ENCODE measurements around the gene OTOGL. TPM values are rescaled to one million over a fixed set of nuclear protein-coding genes. Genes with fewer than 3 reads are reported as not detected.

The OTOGL gene
- total and polyA plus RNA-seq, 4 donors: 0.09 to 0.71 (median 0.21) TPM

DNA sequence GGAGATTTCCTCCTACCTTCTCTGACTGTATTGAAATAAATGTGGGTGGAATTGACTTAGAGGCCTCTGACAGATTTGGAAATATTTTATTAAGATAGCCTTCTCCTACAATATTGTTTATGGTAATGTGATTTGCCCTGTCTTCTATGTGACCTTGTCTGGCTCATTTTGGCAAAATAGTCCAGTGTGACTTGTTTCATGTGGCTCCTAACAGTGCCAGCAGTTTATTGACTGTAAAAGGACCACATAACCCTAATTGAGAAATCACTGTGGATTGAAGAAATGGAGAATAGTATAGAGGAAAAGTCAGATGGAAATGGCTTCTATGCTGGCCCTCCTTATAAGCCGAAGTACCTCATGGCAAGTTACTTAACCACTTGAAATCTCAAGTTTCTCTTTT is 173.8 kb downstream of the OTOGL start:
- H3K9me3 ChIP-seq (ENCODE audit: control insufficient read depth in 4 of 4, insufficient read depth in 3 of 4, low read length in 3 of 4): no peaks in the 10 kb centered on the region
- H3K27ac ChIP-seq (ENCODE audit: low read depth in 1 of 2, low read length in 1 of 2): no peak overlapping the region
- 74 to 90% methylated on average over 1 of the region's 1 CpG for WGBS, 2 donors
- no peaks in the 10 kb centered on the region for H3K27me3 ChIP-seq (ENCODE audit: control insufficient read depth in 3 of 3, insufficient read depth in 3 of 3, low read length in 2 of 3)
- H3K9ac ChIP-seq (ENCODE audit: insufficient read depth in 1 of 2, low read length in 2 of 2): no peak overlapping the region
- no peak for DNase-seq
- no peak for ATAC-seq (ENCODE audit: insufficient read depth, low FRiP score)
- H3K36me3 ChIP-seq (ENCODE audit: control insufficient read depth in 4 of 4, insufficient read depth in 4 of 4, low read length in 4 of 4): no peaks in the 10 kb centered on the region
- H3K4me3 ChIP-seq: no peak overlapping the region
- H3K4me1 ChIP-seq (ENCODE audit: control insufficient read depth in 5 of 5, insufficient read depth in 5 of 5, low read length in 5 of 5): peaks cover 0 to 6% (median 0%) of the 10 kb centered on the region in 5 donors
- TF ChIP-seq, protein P1, sequence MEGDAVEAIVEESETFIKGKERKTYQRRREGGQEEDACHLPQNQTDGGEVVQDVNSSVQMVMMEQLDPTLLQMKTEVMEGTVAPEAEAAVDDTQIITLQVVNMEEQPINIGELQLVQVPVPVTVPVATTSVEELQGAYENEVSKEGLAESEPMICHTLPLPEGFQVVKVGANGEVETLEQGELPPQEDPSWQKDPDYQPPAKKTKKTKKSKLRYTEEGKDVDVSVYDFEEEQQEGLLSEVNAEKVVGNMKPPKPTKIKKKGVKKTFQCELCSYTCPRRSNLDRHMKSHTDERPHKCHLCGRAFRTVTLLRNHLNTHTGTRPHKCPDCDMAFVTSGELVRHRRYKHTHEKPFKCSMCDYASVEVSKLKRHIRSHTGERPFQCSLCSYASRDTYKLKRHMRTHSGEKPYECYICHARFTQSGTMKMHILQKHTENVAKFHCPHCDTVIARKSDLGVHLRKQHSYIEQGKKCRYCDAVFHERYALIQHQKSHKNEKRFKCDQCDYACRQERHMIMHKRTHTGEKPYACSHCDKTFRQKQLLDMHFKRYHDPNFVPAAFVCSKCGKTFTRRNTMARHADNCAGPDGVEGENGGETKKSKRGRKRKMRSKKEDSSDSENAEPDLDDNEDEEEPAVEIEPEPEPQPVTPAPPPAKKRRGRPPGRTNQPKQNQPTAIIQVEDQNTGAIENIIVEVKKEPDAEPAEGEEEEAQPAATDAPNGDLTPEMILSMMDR (IDR thresholded peaks at IDR 0.05; ENCODE audit: control extremely low read depth, extremely low read depth): no peak

DNA sequence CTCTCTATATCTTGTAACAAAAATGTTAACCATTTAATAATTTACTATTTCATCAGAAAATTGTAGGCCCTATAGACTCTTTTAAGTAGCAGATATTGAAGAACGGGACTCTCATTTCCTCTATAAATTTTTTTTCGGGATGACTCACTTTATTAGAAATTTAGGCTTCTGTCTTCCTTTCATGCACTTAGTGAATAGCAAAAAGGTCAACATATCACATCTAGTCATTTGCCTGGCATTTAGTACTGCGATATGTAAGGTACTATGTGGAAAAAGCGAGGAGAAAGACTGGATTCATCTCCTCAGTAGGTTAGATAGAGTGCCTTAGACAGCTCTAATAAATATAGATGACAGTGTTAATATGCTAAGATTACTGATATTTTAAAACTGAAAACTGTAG is 178.4 kb downstream of the OTOGL start:
- H3K9ac ChIP-seq (ENCODE audit: insufficient read depth in 1 of 2, low read length in 2 of 2): no peak overlapping the region
- DNase-seq: no peak
- no peak for ATAC-seq (ENCODE audit: insufficient read depth, low FRiP score)
- TF ChIP-seq, protein P1 (IDR thresholded peaks at IDR 0.05; ENCODE audit: control extremely low read depth, extremely low read depth): no peak
- H3K27me3 ChIP-seq (ENCODE audit: control insufficient read depth in 3 of 3, insufficient read depth in 3 of 3, low read length in 2 of 3): no peaks in the 10 kb centered on the region
- H3K4me1 ChIP-seq (ENCODE audit: control insufficient read depth in 5 of 5, insufficient read depth in 5 of 5, low read length in 5 of 5): no peaks in the 10 kb centered on the region
- 92 to 94% methylated on average over 4 of the region's 4 CpGs for WGBS, 2 donors
- H3K9me3 ChIP-seq (ENCODE audit: control insufficient read depth in 4 of 4, insufficient read depth in 3 of 4, low read length in 3 of 4): peaks cover 0 to 4% (median 1%) of the 10 kb centered on the region in 4 donors
- no peaks in the 10 kb centered on the region for H3K36me3 ChIP-seq (ENCODE audit: control insufficient read depth in 4 of 4, insufficient read depth in 4 of 4, low read length in 4 of 4)
- no peak overlapping the region for H3K27ac ChIP-seq (ENCODE audit: low read depth in 1 of 2, low read length in 1 of 2)
- no peak overlapping the region for H3K4me3 ChIP-seq

DNA sequence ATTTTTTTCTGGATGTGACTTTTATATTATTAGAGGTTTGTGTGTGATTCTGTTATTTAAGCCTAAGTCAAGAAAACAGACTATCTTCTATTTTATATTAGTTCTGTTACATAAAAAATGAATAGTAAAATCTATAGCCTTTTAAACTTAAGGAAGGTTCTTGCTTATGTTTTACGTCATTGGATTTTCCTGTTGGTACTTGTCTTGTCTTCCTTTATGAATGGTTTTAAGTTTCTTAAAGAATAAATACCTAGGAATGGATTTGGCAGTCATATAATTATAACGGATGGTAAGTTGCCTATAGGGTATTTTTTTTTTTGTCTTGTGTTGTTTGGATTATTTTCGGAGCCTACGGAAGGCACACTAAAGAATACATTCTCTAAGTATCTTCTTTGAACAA is 182.9 kb downstream of the OTOGL start:
- WGBS, 2 donors: 70 to 72% methylated on average over 4 of the region's 4 CpGs
- H3K27ac ChIP-seq (ENCODE audit: low read depth in 1 of 2, low read length in 1 of 2): no peak overlapping the region
- H3K9ac ChIP-seq (ENCODE audit: insufficient read depth in 1 of 2, low read length in 2 of 2): no peak overlapping the region
- DNase-seq (no peak), ATAC-seq (ENCODE audit: insufficient read depth, low FRiP score) (no peak)
- TF ChIP-seq, protein P1 (IDR thresholded peaks at IDR 0.05; ENCODE audit: control extremely low read depth, extremely low read depth): no peak
- H3K27me3 ChIP-seq (ENCODE audit: control insufficient read depth in 3 of 3, insufficient read depth in 3 of 3, low read length in 2 of 3): no peaks in the 10 kb centered on the region
- peaks cover 0 to 4% (median 1%) of the 10 kb centered on the region in 4 donors for H3K9me3 ChIP-seq (ENCODE audit: control insufficient read depth in 4 of 4, insufficient read depth in 3 of 4, low read length in 3 of 4)
- H3K4me1 ChIP-seq (ENCODE audit: control insufficient read depth in 5 of 5, insufficient read depth in 5 of 5, low read length in 5 of 5): no peaks in the 10 kb centered on the region
- H3K36me3 ChIP-seq (ENCODE audit: control insufficient read depth in 4 of 4, insufficient read depth in 4 of 4, low read length in 4 of 4): no peaks in the 10 kb centered on the region
- H3K4me3 ChIP-seq: no peak overlapping the region

DNA sequence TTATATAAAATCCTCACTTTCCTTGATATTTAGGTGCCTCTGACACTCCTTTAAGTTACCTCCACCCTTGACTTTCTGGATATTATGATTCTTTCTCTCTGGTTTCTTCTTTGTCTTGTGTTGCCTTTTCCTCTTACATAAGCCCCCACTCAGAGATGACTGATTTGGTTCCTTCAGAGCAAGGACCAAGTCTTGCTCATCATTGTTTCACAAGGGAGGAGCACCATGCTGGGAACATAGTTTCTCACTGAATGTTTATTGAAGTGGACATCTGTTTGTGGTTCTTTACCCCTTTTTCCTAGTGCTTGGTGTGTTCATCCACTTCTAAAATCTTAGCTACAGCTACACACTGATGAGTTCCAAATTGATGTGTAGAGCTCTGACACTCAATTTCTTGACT is 183.4 kb downstream of the OTOGL start:
- ATAC-seq (ENCODE audit: insufficient read depth, low FRiP score) (no peak), DNase-seq (no peak)
- Histone ChIP-seq H3K4me3 (no peak overlapping the region), H3K36me3 (ENCODE audit: control insufficient read depth in 4 of 4, insufficient read depth in 4 of 4, low read length in 4 of 4) (no peaks in the 10 kb centered on the region), H3K4me1 (ENCODE audit: control insufficient read depth in 5 of 5, insufficient read depth in 5 of 5, low read length in 5 of 5) (no peaks in the 10 kb centered on the region), H3K9ac (ENCODE audit: insufficient read depth in 1 of 2, low read length in 2 of 2) (no peak overlapping the region), H3K9me3 (ENCODE audit: control insufficient read depth in 4 of 4, insufficient read depth in 3 of 4, low read length in 3 of 4) (peaks cover 0 to 4% (median 1%) of the 10 kb centered on the region in 4 donors), H3K27me3 (ENCODE audit: control insufficient read depth in 3 of 3, insufficient read depth in 3 of 3, low read length in 2 of 3) (no peaks in the 10 kb centered on the region), H3K27ac (ENCODE audit: low read depth in 1 of 2, low read length in 1 of 2) (no peak overlapping the region)
- TF ChIP-seq, protein P1 (IDR thresholded peaks at IDR 0.05; ENCODE audit: control extremely low read depth, extremely low read depth): no peak
